ENCODE data around the gene NFKBIL1. TPM values are rescaled to one million over a fixed set of nuclear protein-coding genes. Genes with fewer than 3 reads are reported as not detected.

NFKBIL1 gene
- total RNA-seq, 1 experiment from 2014 or later: 19.5 TPM

DNA sequence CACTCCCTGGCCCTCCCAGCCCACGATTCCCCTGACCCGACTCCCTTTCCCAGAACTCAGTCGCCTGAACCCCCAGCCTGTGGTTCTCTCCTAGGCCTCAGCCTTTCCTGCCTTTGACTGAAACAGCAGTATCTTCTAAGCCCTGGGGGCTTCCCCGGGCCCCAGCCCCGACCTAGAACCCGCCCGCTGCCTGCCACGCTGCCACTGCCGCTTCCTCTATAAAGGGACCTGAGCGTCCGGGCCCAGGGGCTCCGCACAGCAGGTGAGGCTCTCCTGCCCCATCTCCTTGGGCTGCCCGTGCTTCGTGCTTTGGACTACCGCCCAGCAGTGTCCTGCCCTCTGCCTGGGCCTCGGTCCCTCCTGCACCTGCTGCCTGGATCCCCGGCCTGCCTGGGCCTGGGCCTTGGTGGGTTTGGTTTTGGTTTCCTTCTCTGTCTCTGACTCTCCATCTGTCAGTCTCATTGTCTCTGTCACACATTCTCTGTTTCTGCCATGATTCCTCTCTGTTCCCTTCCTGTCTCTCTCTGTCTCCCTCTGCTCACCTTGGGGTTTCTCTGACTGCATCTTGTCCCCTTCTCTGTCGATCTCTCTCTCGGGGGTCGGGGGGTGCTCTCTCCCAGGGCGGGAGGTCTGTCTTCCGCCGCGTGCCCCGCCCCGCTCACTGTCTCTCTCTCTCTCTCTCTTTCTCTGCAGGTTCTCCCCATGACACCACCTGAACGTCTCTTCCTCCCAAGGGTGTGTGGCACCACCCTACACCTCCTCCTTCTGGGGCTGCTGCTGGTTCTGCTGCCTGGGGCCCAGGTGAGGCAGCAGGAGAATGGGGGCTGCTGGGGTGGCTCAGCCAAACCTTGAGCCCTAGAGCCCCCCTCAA is 24.9 kb downstream of the NFKBIL1 start, which contains the start of gene LTA:
Gene LTA (plus strand): TSS at position 249 of the 871 bp plus-strand sequence. CDS start 454 bp downstream, at position 703.
- ATAC-seq: no peak

DNA sequence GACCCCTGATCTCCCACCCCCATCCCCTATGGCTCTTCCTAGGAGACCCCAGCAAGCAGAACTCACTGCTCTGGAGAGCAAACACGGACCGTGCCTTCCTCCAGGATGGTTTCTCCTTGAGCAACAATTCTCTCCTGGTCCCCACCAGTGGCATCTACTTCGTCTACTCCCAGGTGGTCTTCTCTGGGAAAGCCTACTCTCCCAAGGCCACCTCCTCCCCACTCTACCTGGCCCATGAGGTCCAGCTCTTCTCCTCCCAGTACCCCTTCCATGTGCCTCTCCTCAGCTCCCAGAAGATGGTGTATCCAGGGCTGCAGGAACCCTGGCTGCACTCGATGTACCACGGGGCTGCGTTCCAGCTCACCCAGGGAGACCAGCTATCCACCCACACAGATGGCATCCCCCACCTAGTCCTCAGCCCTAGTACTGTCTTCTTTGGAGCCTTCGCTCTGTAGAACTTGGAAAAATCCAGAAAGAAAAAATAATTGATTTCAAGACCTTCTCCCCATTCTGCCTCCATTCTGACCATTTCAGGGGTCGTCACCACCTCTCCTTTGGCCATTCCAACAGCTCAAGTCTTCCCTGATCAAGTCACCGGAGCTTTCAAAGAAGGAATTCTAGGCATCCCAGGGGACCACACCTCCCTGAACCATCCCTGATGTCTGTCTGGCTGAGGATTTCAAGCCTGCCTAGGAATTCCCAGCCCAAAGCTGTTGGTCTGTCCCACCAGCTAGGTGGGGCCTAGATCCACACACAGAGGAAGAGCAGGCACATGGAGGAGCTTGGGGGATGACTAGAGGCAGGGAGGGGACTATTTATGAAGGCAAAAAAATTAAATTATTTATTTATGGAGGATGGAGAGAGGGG is 26.1 kb downstream of the NFKBIL1 start:
- DNase-seq (ENCODE audit: low spot score) (no peak), ATAC-seq (no peak)
- H3K36me3 Mint-ChIP-seq: no peaks in the 10 kb centered on the region
- ChIA-PET POLR2A (no interaction called here), CTCF (interaction anchor here (0.8 to 15.1 kb wide), 10 partner anchors 9 to 76 kb away, joined by 3 to 293 read pairs (median 4); partner anchors contain the start of genes ATP6V1G2, LST1, NCR3 and NFKBIL1)
- no peaks in the 10 kb centered on the region for H3K9me3 Mint-ChIP-seq
- H3K4me1 Mint-ChIP-seq: peaks cover 17% of the 10 kb centered on the region
- TF ChIP-seq ZNF317 (CRISPR knock-in tag; IDR thresholded peaks at IDR 0.05; ENCODE audit: borderline replicate concordance, low read depth): no peak
- TF ChIP-seq SMAD3 (CRISPR knock-in tag; IDR thresholded peaks at IDR 0.05; ENCODE audit: borderline replicate concordance): no peak
- TF ChIP-seq TP53 (CRISPR knock-in tag; IDR thresholded peaks at IDR 0.05): no peak
- TF ChIP-seq, protein P1, sequence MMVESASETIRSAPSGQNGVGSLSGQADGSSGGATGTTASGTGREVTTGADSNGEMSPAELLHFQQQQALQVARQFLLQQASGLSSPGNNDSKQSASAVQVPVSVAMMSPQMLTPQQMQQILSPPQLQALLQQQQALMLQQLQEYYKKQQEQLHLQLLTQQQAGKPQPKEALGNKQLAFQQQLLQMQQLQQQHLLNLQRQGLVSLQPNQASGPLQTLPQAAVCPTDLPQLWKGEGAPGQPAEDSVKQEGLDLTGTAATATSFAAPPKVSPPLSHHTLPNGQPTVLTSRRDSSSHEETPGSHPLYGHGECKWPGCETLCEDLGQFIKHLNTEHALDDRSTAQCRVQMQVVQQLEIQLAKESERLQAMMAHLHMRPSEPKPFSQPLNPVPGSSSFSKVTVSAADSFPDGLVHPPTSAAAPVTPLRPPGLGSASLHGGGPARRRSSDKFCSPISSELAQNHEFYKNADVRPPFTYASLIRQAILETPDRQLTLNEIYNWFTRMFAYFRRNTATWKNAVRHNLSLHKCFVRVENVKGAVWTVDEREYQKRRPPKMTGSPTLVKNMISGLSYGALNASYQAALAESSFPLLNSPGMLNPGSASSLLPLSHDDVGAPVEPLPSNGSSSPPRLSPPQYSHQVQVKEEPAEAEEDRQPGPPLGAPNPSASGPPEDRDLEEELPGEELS (CRISPR knock-in tag; IDR thresholded peaks at IDR 0.05): no peak
- TF ChIP-seq, protein P2, sequence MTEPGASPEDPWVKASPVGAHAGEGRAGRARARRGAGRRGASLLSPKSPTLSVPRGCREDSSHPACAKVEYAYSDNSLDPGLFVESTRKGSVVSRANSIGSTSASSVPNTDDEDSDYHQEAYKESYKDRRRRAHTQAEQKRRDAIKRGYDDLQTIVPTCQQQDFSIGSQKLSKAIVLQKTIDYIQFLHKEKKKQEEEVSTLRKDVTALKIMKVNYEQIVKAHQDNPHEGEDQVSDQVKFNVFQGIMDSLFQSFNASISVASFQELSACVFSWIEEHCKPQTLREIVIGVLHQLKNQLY (CRISPR knock-in tag; IDR thresholded peaks at IDR 0.05): no peak
- TF ChIP-seq, protein P3, sequence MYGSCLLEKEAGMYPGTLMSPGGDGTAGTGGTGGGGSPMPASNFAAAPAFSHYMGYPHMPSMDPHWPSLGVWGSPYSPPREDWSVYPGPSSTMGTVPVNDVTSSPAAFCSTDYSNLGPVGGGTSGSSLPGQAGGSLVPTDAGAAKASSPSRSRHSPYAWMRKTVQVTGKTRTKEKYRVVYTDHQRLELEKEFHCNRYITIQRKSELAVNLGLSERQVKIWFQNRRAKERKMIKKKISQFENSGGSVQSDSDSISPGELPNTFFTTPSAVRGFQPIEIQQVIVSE (CRISPR knock-in tag; IDR thresholded peaks at IDR 0.05; ENCODE audit: borderline replicate concordance): no peak
- H3K27ac Mint-ChIP-seq: peak overlapping the region; percentile 67; the same call in 1 of the 2 replicates
- no peak overlapping the region for H3K4me3 Mint-ChIP-seq
- H3K27me3 Mint-ChIP-seq (ENCODE audit: low read depth): peaks cover 24% of the 10 kb centered on the region

More for the DNA sequence above, 24.9 kb downstream of the NFKBIL1 start, which contains the start of gene LTA:
- no peak for TF ChIP-seq ZNF263 (CRISPR knock-in tag; IDR thresholded peaks at IDR 0.05; ENCODE audit: low read depth)
- TF ChIP-seq CREB1 (CRISPR knock-in tag; IDR thresholded peaks at IDR 0.05): no peak
- H3K9me3 Mint-ChIP-seq: no peaks in the 10 kb centered on the region
- no peak within 1 kb of the TSS for H3K27ac Mint-ChIP-seq
- no peak within 1 kb of the TSS for H3K4me3 Mint-ChIP-seq
- no peak for DNase-seq (ENCODE audit: low spot score)
- H3K36me3 Mint-ChIP-seq: no peaks in the 10 kb centered on the region
- ChIA-PET POLR2A (no interaction called here), CTCF (interaction anchor here (0.5 to 3.4 kb wide), 3 partner anchors 13 to 26 kb away, joined by 4 to 25 read pairs (median 21); partner anchors contain the start of gene LST1)
- peaks cover 24% of the 10 kb centered on the region for H3K27me3 Mint-ChIP-seq (ENCODE audit: low read depth)
- peaks cover 19% of the 10 kb centered on the region for H3K4me1 Mint-ChIP-seq

DNA sequence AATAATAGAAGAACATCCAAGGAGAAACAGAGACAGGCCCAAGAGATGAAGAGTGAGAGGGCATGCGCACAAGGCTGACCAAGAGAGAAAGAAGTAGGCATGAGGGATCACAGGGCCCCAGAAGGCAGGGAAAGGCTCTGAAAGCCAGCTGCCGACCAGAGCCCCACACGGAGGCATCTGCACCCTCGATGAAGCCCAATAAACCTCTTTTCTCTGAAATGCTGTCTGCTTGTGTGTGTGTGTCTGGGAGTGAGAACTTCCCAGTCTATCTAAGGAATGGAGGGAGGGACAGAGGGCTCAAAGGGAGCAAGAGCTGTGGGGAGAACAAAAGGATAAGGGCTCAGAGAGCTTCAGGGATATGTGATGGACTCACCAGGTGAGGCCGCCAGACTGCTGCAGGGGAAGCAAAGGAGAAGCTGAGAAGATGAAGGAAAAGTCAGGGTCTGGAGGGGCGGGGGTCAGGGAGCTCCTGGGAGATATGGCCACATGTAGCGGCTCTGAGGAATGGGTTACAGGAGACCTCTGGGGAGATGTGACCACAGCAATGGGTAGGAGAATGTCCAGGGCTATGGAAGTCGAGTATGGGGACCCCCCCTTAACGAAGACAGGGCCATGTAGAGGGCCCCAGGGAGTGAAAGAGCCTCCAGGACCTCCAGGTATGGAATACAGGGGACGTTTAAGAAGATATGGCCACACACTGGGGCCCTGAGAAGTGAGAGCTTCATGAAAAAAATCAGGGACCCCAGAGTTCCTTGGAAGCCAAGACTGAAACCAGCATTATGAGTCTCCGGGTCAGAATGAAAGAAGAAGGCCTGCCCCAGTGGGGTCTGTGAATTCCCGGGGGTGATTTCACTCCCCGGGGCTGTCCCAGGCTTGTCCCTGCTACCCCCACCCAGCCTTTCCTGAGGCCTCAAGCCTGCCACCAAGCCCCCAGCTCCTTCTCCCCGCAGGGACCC is 27.0 kb downstream of the NFKBIL1 start:
- no peaks in the 10 kb centered on the region for H3K36me3 Mint-ChIP-seq
- POLR2A ChIA-PET: no interaction called here
- peaks cover 21% of the 10 kb centered on the region for H3K4me1 Mint-ChIP-seq
- CTCF ChIA-PET: interaction anchor here (0.6 to 15.1 kb wide), 13 partner anchors 8 to 132 kb away, joined by 3 to 293 read pairs (median 3); partner anchors contain the start of genes ATP6V1G2, LST1, LTB and NCR3
- H3K4me3 Mint-ChIP-seq: no peak overlapping the region
- H3K27ac Mint-ChIP-seq: no peak overlapping the region
- H3K9me3 Mint-ChIP-seq: no peaks in the 10 kb centered on the region
- H3K27me3 Mint-ChIP-seq (ENCODE audit: low read depth): peaks cover 32% of the 10 kb centered on the region
- DNase-seq (ENCODE audit: low spot score) (no peak), ATAC-seq (peak; percentile 59)
- TF ChIP-seq CREM (CRISPR knock-in tag; IDR thresholded peaks at IDR 0.05): no peak
- TF ChIP-seq, protein P4, sequence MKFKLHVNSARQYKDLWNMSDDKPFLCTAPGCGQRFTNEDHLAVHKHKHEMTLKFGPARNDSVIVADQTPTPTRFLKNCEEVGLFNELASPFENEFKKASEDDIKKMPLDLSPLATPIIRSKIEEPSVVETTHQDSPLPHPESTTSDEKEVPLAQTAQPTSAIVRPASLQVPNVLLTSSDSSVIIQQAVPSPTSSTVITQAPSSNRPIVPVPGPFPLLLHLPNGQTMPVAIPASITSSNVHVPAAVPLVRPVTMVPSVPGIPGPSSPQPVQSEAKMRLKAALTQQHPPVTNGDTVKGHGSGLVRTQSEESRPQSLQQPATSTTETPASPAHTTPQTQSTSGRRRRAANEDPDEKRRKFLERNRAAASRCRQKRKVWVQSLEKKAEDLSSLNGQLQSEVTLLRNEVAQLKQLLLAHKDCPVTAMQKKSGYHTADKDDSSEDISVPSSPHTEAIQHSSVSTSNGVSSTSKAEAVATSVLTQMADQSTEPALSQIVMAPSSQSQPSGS (CRISPR knock-in tag; IDR thresholded peaks at IDR 0.05; ENCODE audit: borderline replicate concordance, low read depth): no peak
- TF ChIP-seq ZNF423 (CRISPR knock-in tag; IDR thresholded peaks at IDR 0.05): no peak
- TF ChIP-seq, protein P5, sequence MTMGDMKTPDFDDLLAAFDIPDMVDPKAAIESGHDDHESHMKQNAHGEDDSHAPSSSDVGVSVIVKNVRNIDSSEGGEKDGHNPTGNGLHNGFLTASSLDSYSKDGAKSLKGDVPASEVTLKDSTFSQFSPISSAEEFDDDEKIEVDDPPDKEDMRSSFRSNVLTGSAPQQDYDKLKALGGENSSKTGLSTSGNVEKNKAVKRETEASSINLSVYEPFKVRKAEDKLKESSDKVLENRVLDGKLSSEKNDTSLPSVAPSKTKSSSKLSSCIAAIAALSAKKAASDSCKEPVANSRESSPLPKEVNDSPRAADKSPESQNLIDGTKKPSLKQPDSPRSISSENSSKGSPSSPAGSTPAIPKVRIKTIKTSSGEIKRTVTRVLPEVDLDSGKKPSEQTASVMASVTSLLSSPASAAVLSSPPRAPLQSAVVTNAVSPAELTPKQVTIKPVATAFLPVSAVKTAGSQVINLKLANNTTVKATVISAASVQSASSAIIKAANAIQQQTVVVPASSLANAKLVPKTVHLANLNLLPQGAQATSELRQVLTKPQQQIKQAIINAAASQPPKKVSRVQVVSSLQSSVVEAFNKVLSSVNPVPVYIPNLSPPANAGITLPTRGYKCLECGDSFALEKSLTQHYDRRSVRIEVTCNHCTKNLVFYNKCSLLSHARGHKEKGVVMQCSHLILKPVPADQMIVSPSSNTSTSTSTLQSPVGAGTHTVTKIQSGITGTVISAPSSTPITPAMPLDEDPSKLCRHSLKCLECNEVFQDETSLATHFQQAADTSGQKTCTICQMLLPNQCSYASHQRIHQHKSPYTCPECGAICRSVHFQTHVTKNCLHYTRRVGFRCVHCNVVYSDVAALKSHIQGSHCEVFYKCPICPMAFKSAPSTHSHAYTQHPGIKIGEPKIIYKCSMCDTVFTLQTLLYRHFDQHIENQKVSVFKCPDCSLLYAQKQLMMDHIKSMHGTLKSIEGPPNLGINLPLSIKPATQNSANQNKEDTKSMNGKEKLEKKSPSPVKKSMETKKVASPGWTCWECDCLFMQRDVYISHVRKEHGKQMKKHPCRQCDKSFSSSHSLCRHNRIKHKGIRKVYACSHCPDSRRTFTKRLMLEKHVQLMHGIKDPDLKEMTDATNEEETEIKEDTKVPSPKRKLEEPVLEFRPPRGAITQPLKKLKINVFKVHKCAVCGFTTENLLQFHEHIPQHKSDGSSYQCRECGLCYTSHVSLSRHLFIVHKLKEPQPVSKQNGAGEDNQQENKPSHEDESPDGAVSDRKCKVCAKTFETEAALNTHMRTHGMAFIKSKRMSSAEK (CRISPR knock-in tag; IDR thresholded peaks at IDR 0.05; ENCODE audit: borderline replicate concordance): no peak
- TF ChIP-seq, protein P3 (CRISPR knock-in tag; IDR thresholded peaks at IDR 0.05; ENCODE audit: borderline replicate concordance): no peak
